D721Med (cell line): ENCODE data around the gene ZSCAN5C.

Source experiments
- DNase-seq: peaks from one replicate; pipeline ENCODE4 v3.0.0; 2011; ENCODE audit warnings: low spot score; ENCODE audit not compliant: insufficient read length
- FAIRE-seq: peaks from 2 replicates; lab custom pipeline; 2011; peaks lifted over from hg19 to GRCh38; lab: Jason Lieb, UNC
- TF ChIP-seq, protein P1 (sequence below): IDR thresholded peaks from 2 replicates; pipeline ENCODE4 v1.5.1; 2012; ENCODE audit warnings: mild to moderate bottlenecking, control low read depth; ENCODE audit not compliant: insufficient read depth; ENCODE audit errors: missing control alignments

Gene ZSCAN5C

DNA sequence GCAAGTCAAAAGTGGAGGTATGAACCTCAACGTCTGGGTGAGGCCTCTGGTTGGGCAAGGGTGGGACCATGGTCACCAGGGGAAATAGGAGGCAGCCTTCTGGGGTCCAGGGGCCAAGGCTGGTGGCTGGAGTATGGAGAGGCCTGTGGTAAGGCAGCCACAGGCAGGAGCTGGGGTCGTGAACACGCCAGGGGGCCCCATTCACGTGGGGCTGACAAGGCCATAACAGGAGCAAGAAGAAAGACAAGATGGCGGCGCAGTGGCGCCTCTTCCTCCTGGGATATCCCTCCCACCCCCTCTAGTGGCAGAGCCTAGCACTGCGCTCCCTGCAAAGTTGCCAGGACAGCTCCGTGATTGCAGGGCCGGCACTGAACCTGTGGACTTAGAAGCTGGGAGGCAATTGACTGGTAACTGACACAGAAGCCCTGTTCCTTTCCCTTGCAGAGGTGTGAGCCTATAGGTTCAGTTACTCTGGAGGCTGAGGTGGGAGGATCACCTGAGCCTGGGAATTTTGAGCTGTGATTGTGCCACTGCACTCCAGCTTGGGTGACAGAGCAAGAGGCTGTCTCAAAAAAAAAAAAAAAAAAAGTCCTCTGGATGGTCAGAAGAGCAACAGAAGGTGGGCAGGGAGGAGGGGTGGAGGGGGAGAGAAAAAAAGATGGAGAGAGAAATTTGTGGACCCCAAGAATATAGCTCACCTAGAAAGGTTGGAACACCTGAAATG, 50.8 kb downstream of the ZSCAN5C start:
- no peak for FAIRE-seq
- peak; percentile 51 for DNase-seq
- TF ChIP-seq, protein P1, sequence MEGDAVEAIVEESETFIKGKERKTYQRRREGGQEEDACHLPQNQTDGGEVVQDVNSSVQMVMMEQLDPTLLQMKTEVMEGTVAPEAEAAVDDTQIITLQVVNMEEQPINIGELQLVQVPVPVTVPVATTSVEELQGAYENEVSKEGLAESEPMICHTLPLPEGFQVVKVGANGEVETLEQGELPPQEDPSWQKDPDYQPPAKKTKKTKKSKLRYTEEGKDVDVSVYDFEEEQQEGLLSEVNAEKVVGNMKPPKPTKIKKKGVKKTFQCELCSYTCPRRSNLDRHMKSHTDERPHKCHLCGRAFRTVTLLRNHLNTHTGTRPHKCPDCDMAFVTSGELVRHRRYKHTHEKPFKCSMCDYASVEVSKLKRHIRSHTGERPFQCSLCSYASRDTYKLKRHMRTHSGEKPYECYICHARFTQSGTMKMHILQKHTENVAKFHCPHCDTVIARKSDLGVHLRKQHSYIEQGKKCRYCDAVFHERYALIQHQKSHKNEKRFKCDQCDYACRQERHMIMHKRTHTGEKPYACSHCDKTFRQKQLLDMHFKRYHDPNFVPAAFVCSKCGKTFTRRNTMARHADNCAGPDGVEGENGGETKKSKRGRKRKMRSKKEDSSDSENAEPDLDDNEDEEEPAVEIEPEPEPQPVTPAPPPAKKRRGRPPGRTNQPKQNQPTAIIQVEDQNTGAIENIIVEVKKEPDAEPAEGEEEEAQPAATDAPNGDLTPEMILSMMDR, result peak; percentile 54

GRCh38 chr19:56253737-56254136, 51.7 kb downstream of the ZSCAN5C start:
- FAIRE-seq, result peak; percentile 16
- no peak for DNase-seq
- TF ChIP-seq, protein P1, result peak; percentile 69

GRCh38 chr19:56258272-56258671, 56.2 kb downstream of the ZSCAN5C start:
- TF ChIP-seq, protein P1, result no peak
- FAIRE-seq, result no peak
- no peak for DNase-seq
